Astrocyte of the spinal cord (primary cell): ENCODE data around the gene RCBTB2.

Experiments used
- DNase-seq: peaks from one replicate; pipeline ENCODE4 v3.0.0; 2011; ENCODE audit warnings: low read depth, low spot score
- H3K4me3 ChIP-seq: 2 replicates; pipeline ENCODE4 v1.5.1; 2011; ENCODE audit warnings: low read depth, mild to moderate bottlenecking, low read length, moderate library complexity
- in situ Hi-C: cut with HindIII; loops from 2 replicates; pipeline ENCODE4 v1.10.0; 2017; ENCODE audit warnings: low sequenced_read_pairs
- TF ChIP-seq, protein P1 (sequence below): IDR thresholded peaks from 2 replicates; pipeline ENCODE4 v1.5.1; 2012; ENCODE audit warnings: low read depth, mild to moderate bottlenecking, low read length, inconsistent platforms

RCBTB2 gene

DNA sequence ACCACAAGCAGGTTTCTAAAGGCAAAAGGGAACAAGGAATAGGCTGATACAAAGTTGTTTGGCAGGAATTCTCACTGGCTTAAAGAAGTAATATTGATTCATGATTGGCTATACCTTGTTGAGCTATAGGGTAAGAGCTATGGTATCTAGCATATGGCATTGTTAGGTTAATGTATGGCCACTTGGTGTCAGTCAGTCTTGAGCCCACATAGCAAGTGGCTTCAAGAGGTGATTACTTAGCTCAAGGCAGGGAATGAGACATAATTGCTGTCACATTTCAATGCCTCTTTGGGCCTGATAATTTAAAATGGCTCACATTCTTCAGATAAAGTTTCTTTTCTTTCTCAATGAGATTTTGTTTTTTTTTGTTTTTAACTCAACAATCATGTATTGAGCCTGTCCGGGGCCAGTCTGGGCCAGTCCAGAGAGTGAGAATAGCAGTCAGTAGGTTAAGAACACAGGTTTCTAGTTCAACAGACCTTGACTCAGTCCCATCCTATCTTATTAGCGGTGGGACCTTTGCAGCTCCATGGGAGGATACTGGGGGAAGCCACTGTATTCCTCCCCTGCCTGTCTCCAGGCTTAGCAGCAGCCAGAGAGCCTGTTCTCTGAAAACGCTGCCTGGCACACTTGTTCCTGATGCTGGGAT lies 45.8 kb upstream of the RCBTB2 start:
- no peak for DNase-seq
- H3K4me3 ChIP-seq: no peak overlapping the region
- TF ChIP-seq, protein P1, sequence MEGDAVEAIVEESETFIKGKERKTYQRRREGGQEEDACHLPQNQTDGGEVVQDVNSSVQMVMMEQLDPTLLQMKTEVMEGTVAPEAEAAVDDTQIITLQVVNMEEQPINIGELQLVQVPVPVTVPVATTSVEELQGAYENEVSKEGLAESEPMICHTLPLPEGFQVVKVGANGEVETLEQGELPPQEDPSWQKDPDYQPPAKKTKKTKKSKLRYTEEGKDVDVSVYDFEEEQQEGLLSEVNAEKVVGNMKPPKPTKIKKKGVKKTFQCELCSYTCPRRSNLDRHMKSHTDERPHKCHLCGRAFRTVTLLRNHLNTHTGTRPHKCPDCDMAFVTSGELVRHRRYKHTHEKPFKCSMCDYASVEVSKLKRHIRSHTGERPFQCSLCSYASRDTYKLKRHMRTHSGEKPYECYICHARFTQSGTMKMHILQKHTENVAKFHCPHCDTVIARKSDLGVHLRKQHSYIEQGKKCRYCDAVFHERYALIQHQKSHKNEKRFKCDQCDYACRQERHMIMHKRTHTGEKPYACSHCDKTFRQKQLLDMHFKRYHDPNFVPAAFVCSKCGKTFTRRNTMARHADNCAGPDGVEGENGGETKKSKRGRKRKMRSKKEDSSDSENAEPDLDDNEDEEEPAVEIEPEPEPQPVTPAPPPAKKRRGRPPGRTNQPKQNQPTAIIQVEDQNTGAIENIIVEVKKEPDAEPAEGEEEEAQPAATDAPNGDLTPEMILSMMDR: no peak
- in situ Hi-C loops: no loop called here

DNA sequence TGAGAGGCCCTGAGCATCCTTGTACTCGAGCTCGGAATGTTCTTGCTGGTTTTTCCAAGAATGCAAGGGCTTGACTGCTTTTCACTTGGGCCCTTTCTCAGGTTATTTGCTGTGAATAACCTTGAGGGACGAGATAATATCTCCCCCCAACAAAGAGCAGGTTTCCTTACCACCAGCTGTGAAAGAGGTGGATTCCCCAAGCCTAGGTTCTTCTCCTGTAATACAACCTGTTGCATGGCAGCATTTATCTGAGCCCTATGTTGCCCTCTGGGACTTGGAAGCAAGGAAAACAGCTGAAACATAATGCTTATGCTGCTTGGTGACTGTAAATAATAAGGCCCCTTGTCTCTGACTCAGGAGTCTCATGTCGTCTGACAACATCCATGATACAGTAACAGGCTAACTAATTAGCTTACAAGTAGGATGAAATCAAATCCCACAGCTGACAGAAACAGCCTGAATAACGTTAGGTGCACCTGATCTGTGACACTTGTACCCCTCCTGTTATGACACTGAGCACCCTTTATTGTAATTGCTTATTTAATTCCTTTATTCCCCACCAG lies 43.6 kb upstream of the RCBTB2 start:
- TF ChIP-seq, protein P1: no peak
- H3K4me3 ChIP-seq: no peak overlapping the region
- in situ Hi-C loops: no loop called here
- DNase-seq: no peak

DNA sequence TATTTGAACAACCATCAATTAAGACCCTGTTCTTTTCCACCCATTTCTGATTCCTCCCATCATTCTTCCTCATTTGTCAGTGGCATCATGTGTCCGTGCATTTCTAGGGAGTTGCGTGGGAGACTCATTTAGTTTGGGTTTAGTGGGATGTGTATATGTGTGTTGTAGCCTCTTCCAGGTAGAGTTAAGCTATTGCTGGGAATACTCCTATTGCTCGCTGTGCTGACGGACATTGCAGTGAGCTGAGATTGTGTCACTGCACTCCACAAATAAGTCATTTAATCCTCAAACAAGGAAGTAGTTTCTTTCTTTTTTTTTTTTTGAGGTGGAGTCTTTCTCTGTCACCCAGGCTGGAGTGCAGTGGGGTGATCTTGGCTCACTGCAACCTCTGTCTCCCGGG lies 42.2 kb upstream of the RCBTB2 start:
- no peak for DNase-seq
- TF ChIP-seq, protein P1: no peak
- H3K4me3 ChIP-seq: no peak overlapping the region
- in situ Hi-C loops: no loop called here

DNA sequence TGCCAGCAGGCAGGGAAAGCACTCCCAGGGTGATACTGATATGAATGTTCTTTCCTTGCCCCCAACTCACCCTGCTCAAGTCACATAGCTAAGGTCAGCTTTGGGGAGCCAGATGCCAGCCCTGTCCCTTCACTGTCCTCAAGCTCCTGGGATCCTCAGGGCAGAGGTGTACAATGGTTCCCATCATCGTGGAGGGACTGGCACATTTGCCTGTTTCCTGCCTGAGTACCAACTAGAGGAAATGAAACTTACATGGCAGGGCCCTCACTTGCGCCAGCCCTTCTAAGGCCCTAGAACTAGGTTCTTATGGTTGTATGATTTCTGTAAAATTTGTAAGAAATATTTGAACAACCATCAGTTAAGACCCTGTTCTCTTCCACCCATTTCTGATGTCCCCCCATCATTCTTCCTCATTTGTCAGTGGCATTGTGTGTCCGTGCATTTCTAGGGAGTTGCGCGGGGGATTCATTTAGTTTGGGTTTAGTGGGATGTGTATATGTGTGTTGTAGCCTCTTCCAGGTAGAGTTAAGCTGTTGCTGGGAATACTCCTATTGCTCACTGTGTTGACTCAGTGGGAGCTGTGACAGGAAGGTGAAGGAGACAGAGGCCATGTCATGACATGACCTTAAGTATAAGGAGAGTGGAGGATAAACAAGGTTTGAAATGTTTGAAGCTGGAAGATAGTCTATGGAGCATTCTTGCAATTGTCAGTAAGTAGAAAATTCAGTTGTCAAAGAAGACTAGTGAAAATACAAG lies 41.3 kb upstream of the RCBTB2 start:
- no peak overlapping the region for H3K4me3 ChIP-seq
- in situ Hi-C loops: no loop called here

DNA sequence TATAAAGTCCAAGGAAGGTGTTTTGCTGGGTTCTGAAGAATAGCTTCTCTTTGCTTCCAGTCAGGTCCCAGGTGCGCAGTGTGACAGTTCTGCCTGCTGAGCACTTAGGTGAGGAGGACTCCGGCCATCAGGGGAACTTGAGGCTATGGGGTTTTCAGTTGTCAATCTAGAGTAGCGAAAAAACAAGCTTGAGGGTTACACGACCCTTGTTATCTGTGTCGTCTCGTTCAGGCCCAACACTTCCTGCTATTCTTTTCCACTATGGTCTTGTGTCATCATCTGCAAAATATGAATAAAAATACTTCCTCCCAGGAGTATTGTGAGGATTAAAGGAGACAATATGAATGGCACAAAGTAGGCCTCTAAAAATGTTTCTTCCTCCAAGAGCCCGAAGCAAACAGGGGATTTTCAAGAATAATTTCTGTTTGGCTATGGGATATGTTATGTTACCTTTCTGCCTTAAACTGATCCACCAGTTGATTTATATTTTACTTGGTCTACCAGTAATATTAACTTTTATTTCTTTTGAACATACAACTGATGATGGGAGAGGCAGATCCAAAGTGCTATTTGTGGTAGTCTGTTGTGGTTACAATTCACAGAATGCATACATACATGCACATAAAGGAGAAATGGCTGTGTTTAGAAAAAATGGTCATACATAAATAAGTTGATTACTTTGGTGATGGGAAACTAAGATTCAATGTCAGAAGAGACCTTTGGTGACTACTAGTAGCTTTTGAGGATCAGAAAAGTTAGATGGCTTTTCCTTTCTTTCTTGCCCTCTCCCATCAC lies 40.5 kb upstream of the RCBTB2 start:
- H3K4me3 ChIP-seq: no peak overlapping the region
- TF ChIP-seq, protein P1: no peak
- DNase-seq: no peak
- in situ Hi-C loops: no loop called here

More for the DNA sequence above, 41.3 kb upstream of the RCBTB2 start:
- no peak for DNase-seq
- TF ChIP-seq, protein P1: no peak
